Endothelial cell of umbilical vein (primary cell): Measurements from ENCODE around the gene MCC. TPM values are rescaled to one million over a fixed set of nuclear protein-coding genes. Genes with fewer than 3 reads are reported as not detected.

Experiments used
- BruUV-seq: library from RNA; stranded (reverse); fragments of 400-500 nt; replicated peaks from 2 replicates; lab custom pipeline; 2021; lab: Mats Ljungman, UMichigan
- CTCF ChIA-PET: fragments of 300-600, 350-600 bp; sonication (Branson Sonifier 250); formaldehyde crosslinking; loops from one replicate; lab custom pipeline; 2021; ENCODE audit warnings: antibody characterized with exemption, inconsistent platforms; lab: Charles Lee
- POLR2A ChIA-PET: fragments of 300-600, 350-600 bp; sonication (Branson Sonifier 250); formaldehyde crosslinking; loops from one replicate; lab custom pipeline; 2021; ENCODE audit warnings: antibody characterized with exemption, inconsistent platforms; lab: Charles Lee
- DNase-seq: peaks from one replicate; pipeline ENCODE4 v3.0.0-alpha.2; 2011; ENCODE audit warnings: low read depth, low spot score
- FAIRE-seq: peaks from 2 replicates; lab custom pipeline; 2011; peaks lifted over from hg19 to GRCh38; lab: Jason Lieb, UNC
- H2AFZ ChIP-seq: 2 replicates; pipeline ENCODE4 v1.6.0; 2012; ENCODE audit warnings: low read depth, low read length, control low read depth, inconsistent platforms
- H3K27ac ChIP-seq: 2 replicates; pipeline ENCODE4 v1.5.1; 2011; ENCODE audit warnings: low read depth, mild to moderate bottlenecking, control low read depth, low read length, moderate library complexity; ENCODE audit not compliant: insufficient read depth
- H3K27me3 ChIP-seq, 2 experiments: 2 replicates each; pipeline versions ENCODE4 v1.6.0 to v1.6.1; 2011; ENCODE audit warnings: low read length in 2 of 2, mixed read lengths in 1 of 2; ENCODE audit not compliant: control insufficient read depth in 2 of 2, insufficient read depth in 2 of 2
- H3K36me3 ChIP-seq, 2 experiments: 2 replicates in 1 of 2; 3 replicates in 1 of 2; pipeline ENCODE4 v1.5.1; 2011; ENCODE audit warnings: low read length in 2 of 2, mild to moderate bottlenecking in 1 of 2, moderate library complexity in 1 of 2; ENCODE audit not compliant: control insufficient read depth in 2 of 2, insufficient read depth in 2 of 2; ENCODE audit errors: extremely low read depth in 1 of 2
- H3K4me1 ChIP-seq: 3 replicates; pipeline ENCODE4 v1.5.1; 2011; ENCODE audit warnings: mild to moderate bottlenecking, low read length; ENCODE audit not compliant: control insufficient read depth, insufficient read depth; ENCODE audit errors: extremely low read depth
- H3K4me2 ChIP-seq: 2 replicates; pipeline ENCODE4 v1.6.1; 2011; ENCODE audit warnings: low read length, control low read depth, mixed read lengths; ENCODE audit not compliant: insufficient read depth
- H3K4me3 ChIP-seq, 3 experiments: fragments of 200-600 bp in 1 of 3; sonication (generic), shearing (Covaris generic) in 1 of 3; replicated peaks in 1 of 3; 2 replicates each; pipeline ENCODE4 v1.5.1; 2011 to 2016; ENCODE audit warnings: control low read depth in 3 of 3, low read length in 3 of 3, mild to moderate bottlenecking in 2 of 3, inconsistent platforms in 1 of 3, low read depth in 1 of 3, moderate library complexity in 1 of 3; ENCODE audit not compliant: insufficient read depth in 1 of 3
- H3K79me2 ChIP-seq: 2 replicates; pipeline ENCODE4 v1.6.0; 2012; ENCODE audit warnings: low read length, inconsistent platforms; ENCODE audit not compliant: control insufficient read depth, insufficient read depth
- H3K9ac ChIP-seq: replicated peaks from 2 replicates; pipeline ENCODE3; 2011; ENCODE audit warnings: low read length, control low read depth; ENCODE audit not compliant: insufficient read depth; ENCODE audit errors: extremely low read depth
- H3K9me1 ChIP-seq: replicated peaks from 3 replicates; pipeline ENCODE4 v1.6.0; 2011; ENCODE audit warnings: mild to moderate bottlenecking, low read length; ENCODE audit not compliant: control insufficient read depth, insufficient read depth; ENCODE audit errors: extremely low read depth
- H3K9me3 ChIP-seq: replicated peaks from 2 replicates; pipeline ENCODE4 v1.5.1; 2012; ENCODE audit warnings: low read length, inconsistent platforms; ENCODE audit not compliant: control insufficient read depth, insufficient read depth
- H4K20me1 ChIP-seq: replicated peaks from 2 replicates; pipeline ENCODE3; 2011; ENCODE audit warnings: mild to moderate bottlenecking, low read length; ENCODE audit not compliant: control insufficient read depth, insufficient read depth; ENCODE audit errors: extremely low read depth
- EZH2 ChIP-seq: IDR thresholded peaks from 2 replicates; pipeline ENCODE4 v1.6.1; 2012; ENCODE audit warnings: borderline replicate concordance, low read depth, mild to moderate bottlenecking, moderate library complexity, low read length, inconsistent platforms; ENCODE audit not compliant: severe bottlenecking
- FOS ChIP-seq: IDR thresholded peaks from 2 replicates; pipeline ENCODE4 v1.6.1; 2011; ENCODE audit warnings: mild to moderate bottlenecking, low read length, moderate library complexity, borderline replicate concordance; ENCODE audit not compliant: insufficient read depth
- GATA2 ChIP-seq: IDR thresholded peaks from 2 replicates; pipeline ENCODE4 v1.7.0; 2011; ENCODE audit warnings: low read depth, mild to moderate bottlenecking, moderate library complexity, mixed read lengths, low read length; ENCODE audit not compliant: insufficient read length, insufficient read depth
- JUN ChIP-seq: IDR thresholded peaks from 2 replicates; pipeline ENCODE4 v1.6.1; 2011; ENCODE audit warnings: borderline replicate concordance, low read depth; ENCODE audit not compliant: insufficient read length, insufficient read depth
- MYC ChIP-seq: IDR thresholded peaks from one replicate; pipeline ENCODE4 v1.6.1; 2011; ENCODE audit warnings: mild to moderate bottlenecking, low read depth, low read length
- POLR2A ChIP-seq: IDR thresholded peaks from 2 replicates; pipeline ENCODE4 v1.6.1; 2012; ENCODE audit warnings: low read depth, mild to moderate bottlenecking, control low read depth, low read length
- POLR2AphosphoS5 ChIP-seq: IDR thresholded peaks from 2 replicates; pipeline ENCODE4 v1.6.1; 2012; ENCODE audit warnings: low read depth, mild to moderate bottlenecking, control low read depth, low read length, moderate library complexity; ENCODE audit not compliant: insufficient read depth
- dilution Hi-C: fragments of 300-500 bp; cut with MboI; formaldehyde crosslinking; loops from one replicate; pipeline ENCODE4 v1.15.0; 2019; ENCODE audit warnings: low sequenced_read_pairs; ENCODE audit not compliant: extremely low pct_ligation_motif_present
- intact Hi-C: fragments of 100-400 bp; cut with micrococcal nuclease; formaldehyde crosslinking; loops from one replicate; pipeline ENCODE4 v1.10.0; 2022
- polyA plus RNA-seq, 4 experiments: library from polyadenylated mRNA; depleted of rRNA in 3 of 4; stranded (reverse) in 3 of 4; unstranded in 1 of 4; fragments of >200 nt; gene quantifications; 2 replicates each; pipeline versions ENCODE4 v1.2.1 to v1.2.3, GENCODE V29; 2011 to 2012; ENCODE audit warnings: missing spikeins in 1 of 4
- total RNA-seq: library from RNA; stranded (reverse); gene quantifications from 2 replicates; pipeline ENCODE4 v1.2.3, GENCODE V29; 2021
- TF ChIP-seq, protein P1 (sequence below): IDR thresholded peaks from 2 replicates; pipeline ENCODE4 v1.6.1; 2011; ENCODE audit not compliant: insufficient read depth, insufficient read length
- TF ChIP-seq, protein P2 (sequence below), 2 donors: IDR thresholded peaks; 1 replicate in 1 of 2; 2 replicates in 1 of 2; pipeline ENCODE4 v1.5.1; 2011; ENCODE audit warnings: low read length in 2 of 2, mild to moderate bottlenecking in 2 of 2, moderate library complexity in 2 of 2, control low read depth in 1 of 2, inconsistent platforms in 1 of 2, low read depth in 1 of 2; ENCODE audit not compliant: insufficient read depth in 1 of 2; ENCODE audit errors: extremely low read depth in 1 of 2

The MCC gene
- total and polyA plus RNA-seq, 2 donors (not counting 3 experiments of a cell fraction or from before 2014, with no cell fraction given), result 6.9 to 27.5 TPM

- Histone ChIP-seq H3K9me3 (no peaks in the 10 kb centered on the region), H3K9me1 (no peaks in the 10 kb centered on the region), H4K20me1 (no peaks in the 10 kb centered on the region), H3K36me3 (peaks cover 0 to 2% of the 10 kb centered on the region in 2 experiments), H2AFZ (no peak overlapping the region), H3K27ac (no peak overlapping the region), H3K27me3 (no peaks in the 10 kb centered on the region), H3K9ac (no peak overlapping the region), H3K4me2 (no peak overlapping the region), H3K79me2 (no peaks in the 10 kb centered on the region), H3K4me1 (no peaks in the 10 kb centered on the region), H3K4me3 (no peak overlapping the region)
- no TSS peak for BruUV-seq
- TF ChIP-seq, protein P1, sequence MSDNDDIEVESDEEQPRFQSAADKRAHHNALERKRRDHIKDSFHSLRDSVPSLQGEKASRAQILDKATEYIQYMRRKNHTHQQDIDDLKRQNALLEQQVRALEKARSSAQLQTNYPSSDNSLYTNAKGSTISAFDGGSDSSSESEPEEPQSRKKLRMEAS, result no peak
- TF ChIP-seq POLR2AphosphoS5, result no peak
- TF ChIP-seq POLR2A, result no peak
- no peak for TF ChIP-seq JUN
- no peak for TF ChIP-seq FOS
- TF ChIP-seq, protein P2, sequence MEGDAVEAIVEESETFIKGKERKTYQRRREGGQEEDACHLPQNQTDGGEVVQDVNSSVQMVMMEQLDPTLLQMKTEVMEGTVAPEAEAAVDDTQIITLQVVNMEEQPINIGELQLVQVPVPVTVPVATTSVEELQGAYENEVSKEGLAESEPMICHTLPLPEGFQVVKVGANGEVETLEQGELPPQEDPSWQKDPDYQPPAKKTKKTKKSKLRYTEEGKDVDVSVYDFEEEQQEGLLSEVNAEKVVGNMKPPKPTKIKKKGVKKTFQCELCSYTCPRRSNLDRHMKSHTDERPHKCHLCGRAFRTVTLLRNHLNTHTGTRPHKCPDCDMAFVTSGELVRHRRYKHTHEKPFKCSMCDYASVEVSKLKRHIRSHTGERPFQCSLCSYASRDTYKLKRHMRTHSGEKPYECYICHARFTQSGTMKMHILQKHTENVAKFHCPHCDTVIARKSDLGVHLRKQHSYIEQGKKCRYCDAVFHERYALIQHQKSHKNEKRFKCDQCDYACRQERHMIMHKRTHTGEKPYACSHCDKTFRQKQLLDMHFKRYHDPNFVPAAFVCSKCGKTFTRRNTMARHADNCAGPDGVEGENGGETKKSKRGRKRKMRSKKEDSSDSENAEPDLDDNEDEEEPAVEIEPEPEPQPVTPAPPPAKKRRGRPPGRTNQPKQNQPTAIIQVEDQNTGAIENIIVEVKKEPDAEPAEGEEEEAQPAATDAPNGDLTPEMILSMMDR (IDR thresholded peaks at IDR 0.05; ENCODE audit: extremely low read depth in 1 of 2, insufficient read depth in 1 of 2, low read depth in 1 of 2, low read length in 2 of 2), result no peak
- TF ChIP-seq EZH2, result no peak
- TF ChIP-seq MYC, result no peak
- no peak for TF ChIP-seq GATA2
- ChIA-PET POLR2A (no interaction called here), CTCF (interaction anchor here (4.7 kb wide), 1 partner anchor 41 kb away, joined by 46 read pairs; no protein-coding TSS in a partner anchor)
- DNase-seq (no peak), FAIRE-seq (no peak)
- intact Hi-C loops (no loop called here), dilution Hi-C loops (no loop called here)
Measured at GRCh38 chr5:113036826-113037225, 451.4 kb downstream of the MCC start.
